ENCODE results near the gene GSAP.

Gene GSAP

GRCh38 chr7:77367976-77368375 lies 48.2 kb downstream of the GSAP start:
- H3K4me3 ChIP-seq (ENCODE audit: low read depth, low read length), result no peak overlapping the region
- no peak for TF ChIP-seq CTCF (IDR thresholded peaks at IDR 0.05; ENCODE audit: borderline replicate concordance, insufficient read depth, low read depth, low read length)

GRCh38 chr7:77362905-77363304 lies 53.2 kb downstream of the GSAP start:
- TF ChIP-seq CTCF (IDR thresholded peaks at IDR 0.05; ENCODE audit: borderline replicate concordance, insufficient read depth, low read depth, low read length), result no peak
- H3K4me3 ChIP-seq (ENCODE audit: low read depth, low read length), result no peak overlapping the region

DNA sequence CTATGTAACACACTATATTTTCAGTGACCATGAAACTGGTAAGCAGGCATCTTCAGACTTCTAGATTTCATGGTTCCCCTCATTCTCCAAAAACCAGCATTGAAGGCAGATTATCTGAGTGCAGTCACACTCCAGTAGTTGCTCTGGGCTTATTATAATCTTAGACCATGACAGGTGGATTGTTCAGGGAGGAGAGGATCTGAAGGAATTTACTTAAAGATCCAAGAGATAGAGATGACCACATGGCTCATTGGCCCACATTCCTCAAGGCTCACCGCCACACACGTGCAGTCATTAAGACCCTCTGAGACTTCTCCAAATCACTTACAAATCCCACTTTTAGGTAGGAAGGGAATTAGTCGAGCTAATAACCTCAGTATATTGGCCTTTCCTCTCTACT lies 55.2 kb downstream of the GSAP start:
- no peak overlapping the region for H3K4me3 ChIP-seq (ENCODE audit: low read depth, low read length)
- TF ChIP-seq CTCF (IDR thresholded peaks at IDR 0.05; ENCODE audit: borderline replicate concordance, insufficient read depth, low read depth, low read length), result no peak

- H3K4me3 ChIP-seq (ENCODE audit: low read depth, low read length), result no peak overlapping the region
- no peak for TF ChIP-seq CTCF (IDR thresholded peaks at IDR 0.05; ENCODE audit: borderline replicate concordance, insufficient read depth, low read depth, low read length)
Measured at GRCh38 chr7:77360104-77360503, 56.0 kb downstream of the GSAP start.

DNA sequence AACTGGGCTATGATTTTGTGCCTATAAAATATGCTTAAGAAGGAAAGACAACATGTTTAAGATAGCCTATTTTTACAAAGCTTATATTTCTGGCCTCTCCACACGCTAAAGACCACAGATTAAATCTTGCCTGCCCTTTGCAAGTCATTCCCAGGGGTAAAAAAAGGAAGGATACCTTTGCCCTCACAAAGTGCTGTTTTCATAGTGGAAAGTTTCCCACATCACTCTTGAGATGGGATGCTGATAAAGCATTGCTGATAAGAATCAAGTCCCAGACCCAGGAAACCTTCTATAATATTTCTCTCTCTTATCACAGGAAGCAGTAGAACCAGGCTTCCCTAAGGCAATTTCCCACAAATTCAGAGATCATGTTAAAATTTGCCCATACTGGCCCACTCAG lies 56.5 kb downstream of the GSAP start:
- no peak for TF ChIP-seq CTCF (IDR thresholded peaks at IDR 0.05; ENCODE audit: borderline replicate concordance, insufficient read depth, low read depth, low read length)
- no peak overlapping the region for H3K4me3 ChIP-seq (ENCODE audit: low read depth, low read length)

DNA sequence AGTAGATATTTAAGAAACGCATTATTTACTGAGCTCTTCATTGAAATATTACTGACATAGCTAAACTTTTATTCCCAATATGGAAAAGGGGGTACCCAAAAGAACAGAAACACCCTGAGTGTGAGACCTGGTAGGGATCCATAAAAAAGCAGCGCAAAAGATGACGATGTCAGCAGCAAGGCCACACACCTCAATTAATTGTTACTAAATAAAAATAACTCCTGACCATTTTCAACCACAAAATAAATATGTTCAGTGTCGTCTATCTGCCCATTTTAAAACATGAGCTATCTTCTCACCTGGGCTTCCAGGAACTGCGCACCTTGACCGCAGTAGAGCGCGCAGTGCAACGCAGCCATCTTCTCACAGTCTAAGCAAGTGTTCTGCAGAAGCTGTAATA lies 61.2 kb downstream of the GSAP start:
- TF ChIP-seq CTCF (IDR thresholded peaks at IDR 0.05; ENCODE audit: borderline replicate concordance, insufficient read depth, low read depth, low read length), result no peak
- H3K4me3 ChIP-seq (ENCODE audit: low read depth, low read length), result no peak overlapping the region

DNA sequence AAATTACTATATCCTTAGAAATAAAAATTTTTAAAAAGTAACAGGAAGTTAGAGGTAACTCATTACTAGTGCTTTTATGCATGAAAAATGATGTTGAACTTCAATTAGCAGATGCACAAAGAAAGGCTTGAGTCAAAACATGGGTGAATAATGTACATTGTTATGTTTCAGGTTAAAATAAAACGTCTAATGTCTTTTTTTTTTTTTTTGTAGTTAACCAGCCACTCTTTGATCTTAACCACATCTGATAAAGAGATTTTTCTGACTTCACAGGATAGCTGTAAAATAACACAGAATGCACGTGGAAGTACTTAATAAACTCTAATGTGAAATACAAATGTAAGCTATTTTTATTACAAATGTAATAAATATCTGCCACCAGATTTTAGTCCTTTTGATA lies 61.7 kb downstream of the GSAP start:
- no peak for TF ChIP-seq CTCF (IDR thresholded peaks at IDR 0.05; ENCODE audit: borderline replicate concordance, insufficient read depth, low read depth, low read length)
- H3K4me3 ChIP-seq (ENCODE audit: low read depth, low read length), result no peak overlapping the region

All from GM12875 (cell line).